ENCODE results near the gene CACNA1C. TPM values are rescaled to one million over a fixed set of nuclear protein-coding genes. Genes with fewer than 3 reads are reported as not detected.

Gene CACNA1C
- total RNA-seq, 1 experiment from 2014 or later = 1.1 TPM

DNA sequence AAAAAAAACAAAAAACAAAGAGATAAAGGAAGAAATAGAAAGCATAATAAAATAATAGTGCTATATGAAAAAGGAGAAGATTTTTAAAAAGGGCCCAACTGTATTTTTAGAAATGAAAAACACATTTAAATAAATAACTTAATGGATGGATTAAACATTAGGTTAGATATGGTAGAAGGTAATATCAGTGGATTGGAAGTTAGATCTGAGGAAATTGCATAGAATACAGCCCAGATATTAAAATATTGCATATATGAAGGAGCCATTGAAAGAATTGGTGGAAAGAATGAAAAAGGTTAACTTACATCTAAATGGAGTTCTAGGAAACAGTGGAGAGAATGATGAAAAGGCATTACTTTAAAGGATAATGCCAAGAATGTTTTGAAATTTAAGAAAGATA, 27.8 kb downstream of the CACNA1C start:
- no peak overlapping the region for H3K4me3 Mint-ChIP-seq
- Histone ChIP-seq H4K5ac (ENCODE audit: insufficient read length, low read depth, low read length) (no peak overlapping the region), H3K14ac (ENCODE audit: insufficient read depth, low read length) (no peak overlapping the region), H3K23me2 (ENCODE audit: insufficient read length, low read depth, low read length, poor library complexity, severe bottlenecking) (no peaks in the 10 kb centered on the region), H3K18ac (ENCODE audit: insufficient read length, low read depth, low read length) (no peak overlapping the region), H2BK12ac (ENCODE audit: insufficient read length, low read depth, low read length) (no peak overlapping the region), H3K79me1 (ENCODE audit: insufficient read depth, low read depth, low read length, poor library complexity, severe bottlenecking) (no peaks in the 10 kb centered on the region), H3K79me2 (ENCODE audit: insufficient read depth, low read length) (no peaks in the 10 kb centered on the region), H3K9me3 (ENCODE audit: control insufficient read depth, low read depth, low read length) (no peaks in the 10 kb centered on the region), H3K27ac (ENCODE audit: insufficient read length, low read depth, low read length) (no peak overlapping the region), H3K4me2 (ENCODE audit: insufficient read depth, insufficient read length, low read length) (no peak overlapping the region), H2BK20ac (ENCODE audit: low read depth, low read length, poor library complexity, severe bottlenecking) (no peak overlapping the region), H3T11ph (ENCODE audit: low read length) (no peak overlapping the region), H3K56ac (ENCODE audit: insufficient read length, low read depth, low read length) (no peak overlapping the region), H4K8ac (replicated peaks; ENCODE audit: insufficient read length, low read depth, low read length) (no peak overlapping the region), H3K9ac (ENCODE audit: extremely low read depth, insufficient read length, low read length) (no peak overlapping the region), H3K27me3 (ENCODE audit: insufficient read depth, low read length) (no peaks in the 10 kb centered on the region), H3K4ac (ENCODE audit: low read depth, low read length) (no peak overlapping the region), H4K20me1 (ENCODE audit: control insufficient read depth, insufficient read depth, insufficient read length) (no peaks in the 10 kb centered on the region), H2BK15ac (ENCODE audit: low read depth, low read length) (no peak overlapping the region), H2AK5ac (ENCODE audit: insufficient read length, low read length) (no peak overlapping the region), H3K23ac (ENCODE audit: insufficient read length, low read depth, low read length) (no peak overlapping the region), H2BK120ac (ENCODE audit: low read depth, low read length, poor library complexity, severe bottlenecking) (no peak overlapping the region), H2BK5ac (ENCODE audit: insufficient read length, low read length) (no peak overlapping the region), H2AFZ (ENCODE audit: low read length) (no peak overlapping the region), H3K4me1 (ENCODE audit: insufficient read depth, low read length) (no peaks in the 10 kb centered on the region; the same call in 1 of the 2 replicates), H4K91ac (ENCODE audit: insufficient read length, low read depth, low read length) (no peak overlapping the region)
- H3K9me3 Mint-ChIP-seq = peaks cover 17 to 20% of the 10 kb centered on the region in 2 experiments
- H3K36me3 Mint-ChIP-seq (ENCODE audit: insufficient read depth in 1 of 3, low read depth in 3 of 3) = peaks cover 0 to 19% (median 7%) of the 10 kb centered on the region in 3 experiments
- TF ChIP-seq, protein P1, sequence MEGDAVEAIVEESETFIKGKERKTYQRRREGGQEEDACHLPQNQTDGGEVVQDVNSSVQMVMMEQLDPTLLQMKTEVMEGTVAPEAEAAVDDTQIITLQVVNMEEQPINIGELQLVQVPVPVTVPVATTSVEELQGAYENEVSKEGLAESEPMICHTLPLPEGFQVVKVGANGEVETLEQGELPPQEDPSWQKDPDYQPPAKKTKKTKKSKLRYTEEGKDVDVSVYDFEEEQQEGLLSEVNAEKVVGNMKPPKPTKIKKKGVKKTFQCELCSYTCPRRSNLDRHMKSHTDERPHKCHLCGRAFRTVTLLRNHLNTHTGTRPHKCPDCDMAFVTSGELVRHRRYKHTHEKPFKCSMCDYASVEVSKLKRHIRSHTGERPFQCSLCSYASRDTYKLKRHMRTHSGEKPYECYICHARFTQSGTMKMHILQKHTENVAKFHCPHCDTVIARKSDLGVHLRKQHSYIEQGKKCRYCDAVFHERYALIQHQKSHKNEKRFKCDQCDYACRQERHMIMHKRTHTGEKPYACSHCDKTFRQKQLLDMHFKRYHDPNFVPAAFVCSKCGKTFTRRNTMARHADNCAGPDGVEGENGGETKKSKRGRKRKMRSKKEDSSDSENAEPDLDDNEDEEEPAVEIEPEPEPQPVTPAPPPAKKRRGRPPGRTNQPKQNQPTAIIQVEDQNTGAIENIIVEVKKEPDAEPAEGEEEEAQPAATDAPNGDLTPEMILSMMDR (conservative IDR thresholded peaks at IDR 0.05) = no peak
- DNase-seq = no peak
- peaks cover 2% of the 10 kb centered on the region; the same call in 1 of the 2 replicates for H3K27me3 Mint-ChIP-seq (ENCODE audit: low read depth)
- peaks cover 16 to 17% of the 10 kb centered on the region in 2 experiments for H3K4me1 Mint-ChIP-seq
- H3K27ac Mint-ChIP-seq = no peak overlapping the region

All from H9 (cell line).